Measurements from ENCODE around the gene CDCA3.

CDCA3 gene

DNA sequence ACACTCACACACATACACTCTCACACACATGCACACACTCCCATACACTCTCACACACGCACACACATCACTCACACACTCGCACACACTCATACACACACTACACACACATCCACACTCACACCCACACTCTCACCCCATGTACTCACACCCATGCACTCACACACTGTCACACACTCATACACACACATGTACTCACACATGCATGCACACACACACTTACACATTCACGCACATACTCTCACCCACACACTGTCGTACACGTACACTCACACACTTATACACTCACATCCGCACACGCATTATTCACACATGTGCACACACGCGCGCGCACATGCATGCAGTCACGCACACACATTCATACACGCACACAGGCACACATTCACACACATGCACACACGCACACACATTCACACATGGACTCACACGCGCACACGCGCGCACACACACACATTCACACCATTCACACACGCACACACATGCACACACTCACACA lies 33.4 kb downstream of the CDCA3 start:
- TF ChIP-seq, protein P1, sequence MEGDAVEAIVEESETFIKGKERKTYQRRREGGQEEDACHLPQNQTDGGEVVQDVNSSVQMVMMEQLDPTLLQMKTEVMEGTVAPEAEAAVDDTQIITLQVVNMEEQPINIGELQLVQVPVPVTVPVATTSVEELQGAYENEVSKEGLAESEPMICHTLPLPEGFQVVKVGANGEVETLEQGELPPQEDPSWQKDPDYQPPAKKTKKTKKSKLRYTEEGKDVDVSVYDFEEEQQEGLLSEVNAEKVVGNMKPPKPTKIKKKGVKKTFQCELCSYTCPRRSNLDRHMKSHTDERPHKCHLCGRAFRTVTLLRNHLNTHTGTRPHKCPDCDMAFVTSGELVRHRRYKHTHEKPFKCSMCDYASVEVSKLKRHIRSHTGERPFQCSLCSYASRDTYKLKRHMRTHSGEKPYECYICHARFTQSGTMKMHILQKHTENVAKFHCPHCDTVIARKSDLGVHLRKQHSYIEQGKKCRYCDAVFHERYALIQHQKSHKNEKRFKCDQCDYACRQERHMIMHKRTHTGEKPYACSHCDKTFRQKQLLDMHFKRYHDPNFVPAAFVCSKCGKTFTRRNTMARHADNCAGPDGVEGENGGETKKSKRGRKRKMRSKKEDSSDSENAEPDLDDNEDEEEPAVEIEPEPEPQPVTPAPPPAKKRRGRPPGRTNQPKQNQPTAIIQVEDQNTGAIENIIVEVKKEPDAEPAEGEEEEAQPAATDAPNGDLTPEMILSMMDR (IDR thresholded peaks at IDR 0.05; ENCODE audit: low read length, missing control alignments): no peak
- H3K4me3 ChIP-seq (replicated peaks; ENCODE audit: low read depth, low read length): no peak overlapping the region
- DNase-seq (ENCODE audit: low read depth): no peak

- H3K4me3 ChIP-seq (replicated peaks; ENCODE audit: low read depth, low read length): no peak overlapping the region
- no peak for DNase-seq (ENCODE audit: low read depth)
- TF ChIP-seq, protein P1 (IDR thresholded peaks at IDR 0.05; ENCODE audit: low read length, missing control alignments): no peak
Measured at GRCh38 chr12:6817098-6817497, 34.0 kb downstream of the CDCA3 start.

GRCh38 chr12:6816598-6816997 lies 34.5 kb downstream of the CDCA3 start:
- TF ChIP-seq, protein P1 (IDR thresholded peaks at IDR 0.05; ENCODE audit: low read length, missing control alignments): no peak
- DNase-seq (ENCODE audit: low read depth): no peak
- no peak overlapping the region for H3K4me3 ChIP-seq (replicated peaks; ENCODE audit: low read depth, low read length)

- no peak for DNase-seq (ENCODE audit: low read depth)
- TF ChIP-seq, protein P1 (IDR thresholded peaks at IDR 0.05; ENCODE audit: low read length, missing control alignments): no peak
- no peak overlapping the region for H3K4me3 ChIP-seq (replicated peaks; ENCODE audit: low read depth, low read length)
Measured at GRCh38 chr12:6813363-6813762, 37.7 kb downstream of the CDCA3 start.

- no peak for DNase-seq (ENCODE audit: low read depth)
- H3K4me3 ChIP-seq (replicated peaks; ENCODE audit: low read depth, low read length): no peak overlapping the region
- TF ChIP-seq, protein P1 (IDR thresholded peaks at IDR 0.05; ENCODE audit: low read length, missing control alignments): no peak
Measured at GRCh38 chr12:6810758-6811157, 40.3 kb downstream of the CDCA3 start.

GRCh38 chr12:6809056-6809455 lies 42.0 kb downstream of the CDCA3 start:
- TF ChIP-seq, protein P1 (IDR thresholded peaks at IDR 0.05; ENCODE audit: low read length, missing control alignments): no peak
- DNase-seq (ENCODE audit: low read depth): no peak
- H3K4me3 ChIP-seq (replicated peaks; ENCODE audit: low read depth, low read length): no peak overlapping the region

- TF ChIP-seq, protein P1 (IDR thresholded peaks at IDR 0.05; ENCODE audit: low read length, missing control alignments): no peak
- no peak overlapping the region for H3K4me3 ChIP-seq (replicated peaks; ENCODE audit: low read depth, low read length)
- no peak for DNase-seq (ENCODE audit: low read depth)
Measured at GRCh38 chr12:6807170-6807569, 43.9 kb downstream of the CDCA3 start.

All from fibroblast of pulmonary artery (primary cell).